H1 (cell line): ENCODE results near the gene ALKBH7. TPM values are rescaled to one million over a fixed set of nuclear protein-coding genes. Genes with fewer than 3 reads are reported as not detected.

Experiments
- BRCA1 ChIP-seq: IDR thresholded peaks from 2 replicates; pipeline ENCODE4 v1.6.1; 2012; ENCODE audit warnings: low read depth, low read length, improper control_type of control experiment
- CTCF ChIP-seq, 3 experiments: IDR thresholded peaks; 1 replicate in 2 of 3; 2 replicates in 1 of 3; pipeline versions ENCODE4 v1.5.1 to v1.6.1; 2011; ENCODE audit warnings: low read length in 3 of 3, mild to moderate bottlenecking in 3 of 3, inconsistent platforms in 2 of 3, low read depth in 1 of 3, moderate library complexity in 1 of 3; ENCODE audit not compliant: insufficient read depth in 1 of 3; ENCODE audit errors: control extremely low read depth in 1 of 3
- E2F6 ChIP-seq: IDR thresholded peaks from 2 replicates; pipeline ENCODE4 v1.6.1; 2012; ENCODE audit warnings: inconsistent platforms
- EZH2 ChIP-seq: fragments of 200-600 bp; sonication (generic); IDR thresholded peaks from 2 replicates; pipeline ENCODE4 v1.7.1; 2012; ENCODE audit warnings: low read depth, mild to moderate bottlenecking, moderate library complexity, low read length, inconsistent platforms; ENCODE audit not compliant: severe bottlenecking
- FOSL1 ChIP-seq: IDR thresholded peaks from 2 replicates; pipeline ENCODE4 v1.6.1; 2011; ENCODE audit warnings: mild to moderate bottlenecking, low read depth, low read length, moderate library complexity; ENCODE audit not compliant: insufficient read depth
- SIN3A ChIP-seq, 2 experiments: IDR thresholded peaks in 1 of 2; conservative IDR thresholded peaks in 1 of 2; 2 replicates each; pipeline ENCODE4 v1.6.1; 2011 to 2012; ENCODE audit warnings: low read length in 2 of 2, improper control_type of control experiment in 1 of 2, low read depth in 1 of 2, mild to moderate bottlenecking in 1 of 2
- TAF7 ChIP-seq: optimal IDR thresholded peaks from 2 replicates; pipeline ENCODE3; 2011; ENCODE audit warnings: low read depth, mild to moderate bottlenecking, inconsistent platforms, low read length, moderate library complexity, borderline replicate concordance
- polyA plus RNA-seq, 7 experiments: library from polyadenylated mRNA; depleted of rRNA in 3 of 7; stranded (reverse) in 5 of 7; unstranded in 2 of 7; fragments of >200 nt in 5 of 7; fragments of 200-250 nt in 2 of 7; gene quantifications; 1 replicate in 5 of 7; 2 replicates in 1 of 7; 4 replicates in 1 of 7; pipeline versions ENCODE4 v1.2.1 to v1.2.3, GENCODE V29; 2011 to 2013; ENCODE audit warnings: missing spikeins in 2 of 7, mixed read lengths in 2 of 7
- total RNA-seq: library from RNA; stranded (reverse); fragmentation: NEBNext Ultra II Directional; extraction: Animal tissue kit (Norgen Biotek cat#: 25700); gene quantifications from 2 replicates; pipeline ENCODE4 v1.2.1, GENCODE V29; 2021

The ALKBH7 gene
- total and polyA plus RNA-seq, 2 of the 8 experiments (the other 6 are each of a cell fraction or from before 2014, with no cell fraction given) = 66.3 to 100 TPM

GRCh38 chr19:6393983-6394412, 21.4 kb downstream of the ALKBH7 start (continued):
- TF ChIP-seq BRCA1 (no peak), EZH2 (no peak), SIN3A (conservative IDR thresholded peaks at IDR 0.05 in 1 of 2, IDR thresholded peaks at IDR 0.05 in 1 of 2; ENCODE audit: low read depth in 1 of 2, low read length in 2 of 2) (0 out of 4 replicates have a peak, but pooled peaks have one; percentile 2 to 15), E2F6 (no peak), TAF7 (no peak), CTCF (IDR thresholded peaks at IDR 0.05; ENCODE audit: control extremely low read depth in 1 of 3, insufficient read depth in 1 of 3, low read depth in 1 of 3, low read length in 3 of 3) (no peak), FOSL1 (no peak)
- TF ChIP-seq, all 59 proteins: peak for 3
